K562 (cell line): ENCODE results near the gene PARD3B. TPM values are rescaled to one million over a fixed set of nuclear protein-coding genes. Genes with fewer than 3 reads are reported as not detected.

ENCODE experiments used
- ATAC-seq: fragments of 200-7000 bp; cut with Tn5 transposase; 3 replicates; pipeline ENCODE4 v1.9.1; 2020; ENCODE audit warnings: moderate library complexity
- BruUV-seq: library from RNA; stranded (reverse); fragments of 400-500 nt; replicated peaks from 2 replicates; lab custom pipeline; 2021; lab: Mats Ljungman, UMichigan
- CTCF ChIA-PET: fragments of 300-600 bp; formaldehyde crosslinking; extraction: SDS; loops from one replicate; lab custom pipeline; 2021; ENCODE audit warnings: low intra/inter-chr PET ratio; lab: Yijun Ruan, JAX
- POLR2A ChIA-PET: fragments of 300-600, 350-650 bp; sonication (Branson Sonifier 250); formaldehyde crosslinking; extraction: SDS; loops from one replicate; lab custom pipeline; 2021; ENCODE audit warnings: antibody characterized with exemption, inconsistent platforms; lab: Yijun Ruan, JAX
- DNase-seq, 4 experiments: peaks; one replicate each; pipeline versions ENCODE4 v3.0.0 to v3.0.0-alpha.2; 2011 to 2018; ENCODE audit warnings: low spot score in 3 of 4, mixed read lengths in 3 of 4; ENCODE audit errors: extremely low read depth in 1 of 4
- FAIRE-seq: peaks from 2 replicates; lab custom pipeline; 2011; peaks lifted over from hg19 to GRCh38; lab: Jason Lieb, UNC
- H2AFZ ChIP-seq: 2 replicates; pipeline ENCODE4 v1.6.0; 2011; ENCODE audit warnings: low read depth, low read length, control low read depth, inconsistent platforms
- H3K27ac ChIP-seq: fragments of 200-600 bp; 3 replicates; pipeline ENCODE4 v1.8.0; 2011; ENCODE audit warnings: low read depth, mild to moderate bottlenecking, control low read depth, inconsistent platforms, low read length, moderate library complexity, mixed read lengths; ENCODE audit errors: extremely low read depth
- H3K27me3 ChIP-seq, 2 experiments: fragments of 300-600 bp in 1 of 2; 2 replicates in 1 of 2; 3 replicates in 1 of 2; pipeline versions ENCODE4 v1.6.0 to v1.8.0; 2011; ENCODE audit warnings: inconsistent platforms in 2 of 2, low read length in 2 of 2, mild to moderate bottlenecking in 1 of 2, mixed read lengths in 1 of 2, moderate library complexity in 1 of 2; ENCODE audit not compliant: control insufficient read depth in 2 of 2, insufficient read depth in 2 of 2
- H3K36me3 ChIP-seq: fragments of 300-600 bp; 3 replicates; pipeline ENCODE4 v1.8.0; 2011; ENCODE audit warnings: mild to moderate bottlenecking, low read length, inconsistent platforms; ENCODE audit not compliant: control insufficient read depth, insufficient read depth
- H3K4me1 ChIP-seq, 2 experiments: fragments of 200-600 bp in 1 of 2; replicated peaks in 1 of 2; 2 replicates in 1 of 2; 3 replicates in 1 of 2; pipeline versions ENCODE4 v1.5.1 to v1.8.0; 2011; ENCODE audit warnings: inconsistent platforms in 2 of 2, low read length in 2 of 2, mild to moderate bottlenecking in 1 of 2, mixed read lengths in 1 of 2, moderate library complexity in 1 of 2; ENCODE audit not compliant: control insufficient read depth in 2 of 2, insufficient read depth in 2 of 2
- H3K4me2 ChIP-seq: 2 replicates; pipeline ENCODE4 v1.6.1; 2011; ENCODE audit warnings: low read length, control low read depth, inconsistent platforms, mixed read lengths; ENCODE audit not compliant: insufficient read depth
- H3K4me3 ChIP-seq: fragments of 200-600 bp; sonication (generic), shearing (Covaris generic); 2 replicates; pipeline ENCODE4 v1.5.1; 2016; ENCODE audit warnings: control low read depth, inconsistent platforms
- H3K79me2 ChIP-seq: fragments of 200-600 bp; 3 replicates; pipeline ENCODE4 v1.8.0; 2011; ENCODE audit warnings: low read length, inconsistent platforms; ENCODE audit not compliant: control insufficient read depth, insufficient read depth
- H3K9ac ChIP-seq, 2 experiments: 2 replicates each; pipeline versions ENCODE4 v1.6.0 to v1.6.1; 2011; ENCODE audit warnings: low read depth in 2 of 2, low read length in 2 of 2, control low read depth in 1 of 2, inconsistent platforms in 1 of 2, mild to moderate bottlenecking in 1 of 2, mixed read lengths in 1 of 2; ENCODE audit not compliant: insufficient read depth in 1 of 2
- H3K9me1 ChIP-seq: one replicate; pipeline ENCODE4 v1.6.0; 2011; ENCODE audit warnings: inconsistent platforms, mild to moderate bottlenecking, low read length, moderate library complexity; ENCODE audit not compliant: control insufficient read depth, insufficient read depth
- H3K9me3 ChIP-seq: replicated peaks from 2 replicates; pipeline ENCODE4 v1.5.1; 2011; ENCODE audit warnings: low read depth, low read length, inconsistent platforms; ENCODE audit not compliant: control insufficient read depth, insufficient read depth
- H4K20me1 ChIP-seq: replicated peaks from 2 replicates; pipeline ENCODE4 v1.6.1; 2011; ENCODE audit warnings: low read length, inconsistent platforms, mixed read lengths; ENCODE audit not compliant: control insufficient read depth, insufficient read depth
- EHMT2 ChIP-seq: fragments of 450-650 bp; IDR thresholded peaks from 2 replicates; pipeline ENCODE4 v1.6.1; 2018; ENCODE audit warnings: antibody characterized with exemption
- ETV1 ChIP-seq: fragments of 450-650 bp; conservative IDR thresholded peaks from 2 replicates; pipeline ENCODE4 v1.6.1; 2016; ENCODE audit warnings: missing genetic modification characterization, control low read depth, low read depth, missing compliant biosample characterization
- GATA2 ChIP-seq: sonication (generic); formaldehyde crosslinking; IDR thresholded peaks from 2 replicates; pipeline ENCODE4 v1.4.0; 2020; ENCODE audit warnings: mild to moderate bottlenecking, missing genetic modification reagents
- KAT2B ChIP-seq: IDR thresholded peaks from one replicate; pipeline ENCODE4 v1.6.1; 2012; ENCODE audit warnings: low read depth, mild to moderate bottlenecking, control low read depth, inconsistent platforms, low read length, moderate library complexity
- MTF1 ChIP-seq: fragments of 250-450 bp; sonication (Bioruptor Pico); IDR thresholded peaks from 2 replicates; pipeline ENCODE4 v1.9.0; 2021; ENCODE audit warnings: moderate library complexity, mild to moderate bottlenecking, inconsistent platforms, borderline replicate concordance
- ZNF224 ChIP-seq: sonication (generic); formaldehyde crosslinking; IDR thresholded peaks from 2 replicates; pipeline ENCODE4 v1.8.0; 2022; ENCODE audit warnings: mild to moderate bottlenecking, missing genetic modification reagents
- WGBS: fragments of 100-300 bp; shearing (Covaris generic); methylation state at CpG from one replicate; pipeline ENCODE4 v1.1.6; 2016; ENCODE audit warnings: low coverage, mixed read lengths; ENCODE audit not compliant: insufficient coverage; ENCODE audit errors: missing lambda C conversion rate; 5-methylcytosine and 5-hydroxymethylcytosine counted together
- in situ Hi-C: fragments of 300-500 bp; cut with MboI; formaldehyde crosslinking; loops from 4 replicates; pipeline ENCODE4 v1.15.0; 2018; ENCODE audit warnings: inconsistent platforms, mixed read lengths
- intact Hi-C: fragments of 100-400 bp; cut with micrococcal nuclease; formaldehyde crosslinking; loops from 2 replicates; pipeline ENCODE4 v1.14.2; 2022
- polyA plus RNA-seq, 8 experiments: library from polyadenylated mRNA; depleted of rRNA in 4 of 8; stranded (reverse) in 5 of 8; unstranded in 3 of 8; fragments of >200 nt; fragmentation: Nextera tagmentation in 2 of 8; fragmentation: Illumina TruSeq in 1 of 8; extraction: Ambion mirVana in 2 of 8; extraction: Trizol in 1 of 8; gene quantifications; 2 replicates each; pipeline versions ENCODE4 v1.2.1 to v1.2.3, GENCODE V29; 2011 to 2014; ENCODE audit warnings: inconsistent platforms in 1 of 8, missing spikeins in 1 of 8
- total RNA-seq, 7 experiments: library from RNA; depleted of rRNA in 6 of 7; stranded (reverse); fragments of >200 nt in 6 of 7; fragmentation: Illumina TruSeq in 2 of 7; extraction: Trizol in 2 of 7; gene quantifications; 2 replicates each; pipeline versions ENCODE4 v1.2.1 to v1.2.3, GENCODE V29; 2011 to 2021; ENCODE audit warnings: low replicate concordance in 1 of 7
- TF ChIP-seq, protein P1 (sequence below): fragments of 250-450 bp; sonication (Bioruptor Pico); IDR thresholded peaks from 2 replicates; pipeline ENCODE4 v1.8.0; 2022; ENCODE audit warnings: inconsistent platforms, mild to moderate bottlenecking, moderate library complexity, borderline replicate concordance
- TF ChIP-seq, protein P2 (sequence below), 2 experiments: fragments of 450-650 bp in 1 of 2; sonication (generic) in 1 of 2; formaldehyde crosslinking in 1 of 2; IDR thresholded peaks; 2 replicates each; pipeline versions ENCODE4 v1.7.1 to v1.9.0; 2016 to 2022; ENCODE audit warnings: inconsistent platforms in 1 of 2, mild to moderate bottlenecking in 1 of 2, missing genetic modification reagents in 1 of 2

Gene PARD3B
- total and polyA plus RNA-seq, 9 of the 15 experiments (the other 6 are each of a cell fraction or from before 2014, with no cell fraction given): 0.15 to 3.0 (median 1.1) TPM

DNA sequence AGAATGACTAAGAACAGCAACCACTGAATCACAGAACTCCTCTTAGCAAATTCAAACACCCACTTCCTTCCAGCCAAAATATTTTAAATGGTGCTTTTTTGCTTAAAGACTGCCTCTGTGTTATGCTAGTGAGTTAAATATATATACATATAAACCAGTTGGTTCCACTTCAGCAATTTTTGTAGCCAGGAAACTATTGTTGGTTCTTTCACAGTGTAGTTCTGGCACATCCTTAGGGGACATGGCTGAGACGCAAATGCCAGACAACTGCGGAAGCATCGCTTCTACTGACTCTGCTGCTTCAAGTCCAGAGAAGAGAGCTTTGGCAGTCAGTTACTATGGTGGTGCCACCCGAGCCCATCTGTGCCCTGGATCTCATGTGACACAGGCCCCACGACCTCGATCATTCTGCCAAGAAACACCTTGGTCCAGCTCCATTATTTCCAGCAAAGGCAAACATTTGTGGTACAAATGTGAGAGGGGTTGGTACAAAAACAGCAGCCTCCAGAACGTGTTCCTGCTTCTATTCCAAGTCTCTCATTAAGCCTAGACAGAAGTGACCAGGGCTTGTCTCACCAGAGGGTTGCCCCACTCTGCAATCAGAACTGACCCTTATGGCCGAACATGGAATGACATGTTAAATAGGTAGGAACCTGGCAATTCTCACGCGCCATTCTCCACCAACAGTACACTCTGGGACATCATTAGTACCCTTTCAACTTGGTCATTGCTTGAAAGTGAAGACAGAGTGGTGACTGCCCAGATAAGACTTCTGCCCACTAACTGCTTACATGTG, 1019.3 kb downstream of the PARD3B start:
- WGBS: 1% methylated on average over 10 of the region's 10 CpGs
- TF ChIP-seq EHMT2 (no peak), KAT2B (no peak), MTF1 (CRISPR knock-in tag) (no peak), ZNF224 (no peak), ETV1 (no peak), GATA2 (CRISPR knock-in tag) (no peak)
- TF ChIP-seq, protein P1, sequence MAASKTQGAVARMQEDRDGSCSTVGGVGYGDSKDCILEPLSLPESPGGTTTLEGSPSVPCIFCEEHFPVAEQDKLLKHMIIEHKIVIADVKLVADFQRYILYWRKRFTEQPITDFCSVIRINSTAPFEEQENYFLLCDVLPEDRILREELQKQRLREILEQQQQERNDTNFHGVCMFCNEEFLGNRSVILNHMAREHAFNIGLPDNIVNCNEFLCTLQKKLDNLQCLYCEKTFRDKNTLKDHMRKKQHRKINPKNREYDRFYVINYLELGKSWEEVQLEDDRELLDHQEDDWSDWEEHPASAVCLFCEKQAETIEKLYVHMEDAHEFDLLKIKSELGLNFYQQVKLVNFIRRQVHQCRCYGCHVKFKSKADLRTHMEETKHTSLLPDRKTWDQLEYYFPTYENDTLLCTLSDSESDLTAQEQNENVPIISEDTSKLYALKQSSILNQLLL (CRISPR knock-in tag): no peak
- TF ChIP-seq, protein P2, sequence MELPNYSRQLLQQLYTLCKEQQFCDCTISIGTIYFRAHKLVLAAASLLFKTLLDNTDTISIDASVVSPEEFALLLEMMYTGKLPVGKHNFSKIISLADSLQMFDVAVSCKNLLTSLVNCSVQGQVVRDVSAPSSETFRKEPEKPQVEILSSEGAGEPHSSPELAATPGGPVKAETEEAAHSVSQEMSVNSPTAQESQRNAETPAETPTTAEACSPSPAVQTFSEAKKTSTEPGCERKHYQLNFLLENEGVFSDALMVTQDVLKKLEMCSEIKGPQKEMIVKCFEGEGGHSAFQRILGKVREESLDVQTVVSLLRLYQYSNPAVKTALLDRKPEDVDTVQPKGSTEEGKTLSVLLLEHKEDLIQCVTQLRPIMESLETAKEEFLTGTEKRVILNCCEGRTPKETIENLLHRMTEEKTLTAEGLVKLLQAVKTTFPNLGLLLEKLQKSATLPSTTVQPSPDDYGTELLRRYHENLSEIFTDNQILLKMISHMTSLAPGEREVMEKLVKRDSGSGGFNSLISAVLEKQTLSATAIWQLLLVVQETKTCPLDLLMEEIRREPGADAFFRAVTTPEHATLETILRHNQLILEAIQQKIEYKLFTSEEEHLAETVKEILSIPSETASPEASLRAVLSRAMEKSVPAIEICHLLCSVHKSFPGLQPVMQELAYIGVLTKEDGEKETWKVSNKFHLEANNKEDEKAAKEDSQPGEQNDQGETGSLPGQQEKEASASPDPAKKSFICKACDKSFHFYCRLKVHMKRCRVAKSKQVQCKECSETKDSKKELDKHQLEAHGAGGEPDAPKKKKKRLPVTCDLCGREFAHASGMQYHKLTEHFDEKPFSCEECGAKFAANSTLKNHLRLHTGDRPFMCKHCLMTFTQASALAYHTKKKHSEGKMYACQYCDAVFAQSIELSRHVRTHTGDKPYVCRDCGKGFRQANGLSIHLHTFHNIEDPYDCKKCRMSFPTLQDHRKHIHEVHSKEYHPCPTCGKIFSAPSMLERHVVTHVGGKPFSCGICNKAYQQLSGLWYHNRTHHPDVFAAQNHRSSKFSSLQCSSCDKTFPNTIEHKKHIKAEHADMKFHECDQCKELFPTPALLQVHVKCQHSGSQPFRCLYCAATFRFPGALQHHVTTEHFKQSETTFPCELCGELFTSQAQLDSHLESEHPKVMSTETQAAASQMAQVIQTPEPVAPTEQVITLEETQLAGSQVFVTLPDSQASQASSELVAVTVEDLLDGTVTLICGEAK (IDR thresholded peaks at IDR 0.05): no peak
- TF ChIP-seq, protein P2 (CRISPR knock-in tag; IDR thresholded peaks at IDR 0.05): no peak

More for the DNA sequence above, 1019.3 kb downstream of the PARD3B start:
- H2AFZ ChIP-seq: no peak overlapping the region
- no peak overlapping the region for H3K4me2 ChIP-seq
- H3K27ac ChIP-seq: no peak overlapping the region
- no peak overlapping the region for H3K9ac ChIP-seq
- H3K9me3 ChIP-seq: no peaks in the 10 kb centered on the region
- H3K9me1 ChIP-seq: no peaks in the 10 kb centered on the region
- H3K79me2 ChIP-seq: no peaks in the 10 kb centered on the region
- BruUV-seq: no TSS peak
- CTCF ChIA-PET: no interaction called here
- DNase-seq (no peak), ATAC-seq (no peak), FAIRE-seq (no peak)
- H3K4me1 ChIP-seq: no peaks in the 10 kb centered on the region
- no peaks in the 10 kb centered on the region for H4K20me1 ChIP-seq
- H3K36me3 ChIP-seq: no peaks in the 10 kb centered on the region
- in situ Hi-C loops: no loop called here
- POLR2A ChIA-PET: no interaction called here
- H3K4me3 ChIP-seq: no peak overlapping the region
- H3K27me3 ChIP-seq: no peaks in the 10 kb centered on the region; a peak in 1 of 5 replicates
- intact Hi-C loops: no loop called here
